SU-DHL-6 (cell line): ENCODE measurements around the gene GLMN.

Experiments
- CTCF ChIP-seq: fragments of 200-600 bp; sonication (generic); IDR thresholded peaks from one replicate; pipeline ENCODE4 v1.5.1; 2017; ENCODE audit warnings: antibody characterized with exemption, mild to moderate bottlenecking, low read length, moderate library complexity; ENCODE audit not compliant: insufficient read depth, poor library complexity, severe bottlenecking
- EZH2phosphoT487 ChIP-seq: fragments of 200-600 bp; sonication (generic), shearing (Covaris generic); conservative IDR thresholded peaks from 2 replicates; pipeline ENCODE4 v1.6.1; 2018; ENCODE audit warnings: mild to moderate bottlenecking, antibody characterized with exemption, low read length, moderate library complexity, mixed read lengths

DNA sequence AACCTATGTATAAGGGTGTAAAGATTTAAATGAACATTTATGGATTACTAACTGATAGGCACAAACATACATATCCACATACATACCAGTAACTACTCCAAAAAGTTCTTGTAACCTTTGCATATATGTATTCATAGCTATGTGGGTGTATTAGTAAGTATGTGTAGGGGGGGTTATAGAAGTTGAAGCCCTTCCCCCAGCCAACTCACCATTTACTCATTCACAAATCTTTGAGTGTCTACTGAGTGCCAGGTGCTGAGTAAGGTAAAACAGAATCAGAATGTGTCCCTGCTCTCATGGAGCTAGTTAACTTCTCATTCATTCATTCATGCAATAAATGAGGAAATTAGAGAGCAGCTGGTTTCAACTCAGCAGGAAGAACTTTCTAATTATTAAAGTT is 79.8 kb downstream of the GLMN start:
- TF ChIP-seq CTCF (no peak), EZH2phosphoT487 (no peak)
